HUES6 (cell line): ENCODE data around the gene SEH1L.

ENCODE experiments used
- H3K27ac ChIP-seq: 2 replicates; pipeline ENCODE4 v1.7.0; 2013; ENCODE audit warnings: low read depth, mild to moderate bottlenecking, low read length, inconsistent platforms
- H3K27me3 ChIP-seq: 2 replicates; pipeline ENCODE4 v1.6.1; 2013; ENCODE audit warnings: low read length; ENCODE audit not compliant: control insufficient read depth, insufficient read depth
- H3K36me3 ChIP-seq: 2 replicates; pipeline ENCODE4 v1.6.1; 2013; ENCODE audit warnings: low read length; ENCODE audit not compliant: control insufficient read depth, insufficient read depth
- H3K4me1 ChIP-seq: 2 replicates; pipeline ENCODE4 v1.6.1; 2013; ENCODE audit warnings: low read length; ENCODE audit not compliant: control insufficient read depth, insufficient read depth
- H3K4me3 ChIP-seq: 2 replicates; pipeline ENCODE4 v1.5.1; 2013; ENCODE audit warnings: low read depth, low read length
- H3K9ac ChIP-seq: one replicate; pipeline ENCODE4 v1.6.1; 2013; ENCODE audit warnings: mild to moderate bottlenecking, low read length
- H3K9me3 ChIP-seq: 2 replicates; pipeline ENCODE4 v1.6.1; 2013; ENCODE audit warnings: low read depth, low read length; ENCODE audit not compliant: control insufficient read depth, insufficient read depth

The SEH1L gene

GRCh38 chr18:13011719-13012118 is 63.9 kb downstream of the SEH1L start:
- Histone ChIP-seq H3K4me1 (no peaks in the 10 kb centered on the region), H3K27me3 (no peaks in the 10 kb centered on the region), H3K9ac (no peak overlapping the region), H3K36me3 (peaks cover 77% of the 10 kb centered on the region), H3K27ac (no peak overlapping the region), H3K4me3 (no peak overlapping the region), H3K9me3 (no peaks in the 10 kb centered on the region)

GRCh38 chr18:13014232-13014631 is 66.4 kb downstream of the SEH1L start:
- Histone ChIP-seq H3K27me3 (no peaks in the 10 kb centered on the region), H3K9ac (no peak overlapping the region), H3K27ac (no peak overlapping the region), H3K4me3 (no peak overlapping the region), H3K9me3 (no peaks in the 10 kb centered on the region), H3K36me3 (peaks cover 84% of the 10 kb centered on the region), H3K4me1 (no peaks in the 10 kb centered on the region)

DNA sequence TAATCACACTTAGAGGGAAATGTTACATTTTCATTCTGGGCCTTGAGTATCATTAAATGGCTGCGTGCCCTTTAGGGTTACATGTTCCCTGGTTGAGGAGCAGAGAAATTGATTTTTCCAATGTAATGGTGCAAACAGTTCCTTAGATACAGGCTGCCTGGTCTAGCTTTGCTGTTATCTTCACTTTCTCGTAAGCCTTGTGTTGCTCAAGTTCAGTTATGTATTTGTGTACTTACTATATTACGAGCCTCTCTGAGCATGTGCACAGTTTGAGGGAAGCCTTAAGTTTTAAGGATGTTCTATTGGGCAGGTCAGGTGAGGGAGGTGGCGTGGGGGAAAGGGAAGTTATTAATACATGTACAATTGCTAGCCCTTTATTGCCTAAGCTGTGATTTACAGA is 67.0 kb downstream of the SEH1L start:
- Histone ChIP-seq H3K27me3 (no peaks in the 10 kb centered on the region), H3K9me3 (no peaks in the 10 kb centered on the region), H3K4me3 (no peak overlapping the region), H3K9ac (no peak overlapping the region), H3K36me3 (peaks cover 84% of the 10 kb centered on the region), H3K27ac (no peak overlapping the region), H3K4me1 (no peaks in the 10 kb centered on the region)

- H3K9me3 ChIP-seq, result no peaks in the 10 kb centered on the region
Observed at GRCh38 chr18:13017247-13017875, 69.5 kb downstream of the SEH1L start.

GRCh38 chr18:13018374-13018773 is 70.6 kb downstream of the SEH1L start:
- Histone ChIP-seq H3K27ac (no peak overlapping the region), H3K9me3 (no peaks in the 10 kb centered on the region), H3K9ac (no peak overlapping the region), H3K27me3 (no peaks in the 10 kb centered on the region), H3K36me3 (peaks cover 80% of the 10 kb centered on the region), H3K4me3 (no peak overlapping the region), H3K4me1 (no peaks in the 10 kb centered on the region)

More at GRCh38 chr18:13017247-13017875, 69.5 kb downstream of the SEH1L start:
- H3K9ac ChIP-seq, result no peak overlapping the region
- no peaks in the 10 kb centered on the region for H3K27me3 ChIP-seq
- H3K4me1 ChIP-seq, result no peaks in the 10 kb centered on the region
- H3K27ac ChIP-seq, result no peak overlapping the region
- H3K36me3 ChIP-seq, result peaks cover 90% of the 10 kb centered on the region
- no peak overlapping the region for H3K4me3 ChIP-seq

GRCh38 chr18:13019301-13019700 is 71.5 kb downstream of the SEH1L start:
- no peaks in the 10 kb centered on the region for H3K9me3 ChIP-seq
- no peak overlapping the region for H3K9ac ChIP-seq
- peaks cover 76% of the 10 kb centered on the region for H3K36me3 ChIP-seq
- no peaks in the 10 kb centered on the region for H3K4me1 ChIP-seq
- no peak overlapping the region for H3K27ac ChIP-seq
- H3K27me3 ChIP-seq, result no peaks in the 10 kb centered on the region
- no peak overlapping the region for H3K4me3 ChIP-seq

DNA sequence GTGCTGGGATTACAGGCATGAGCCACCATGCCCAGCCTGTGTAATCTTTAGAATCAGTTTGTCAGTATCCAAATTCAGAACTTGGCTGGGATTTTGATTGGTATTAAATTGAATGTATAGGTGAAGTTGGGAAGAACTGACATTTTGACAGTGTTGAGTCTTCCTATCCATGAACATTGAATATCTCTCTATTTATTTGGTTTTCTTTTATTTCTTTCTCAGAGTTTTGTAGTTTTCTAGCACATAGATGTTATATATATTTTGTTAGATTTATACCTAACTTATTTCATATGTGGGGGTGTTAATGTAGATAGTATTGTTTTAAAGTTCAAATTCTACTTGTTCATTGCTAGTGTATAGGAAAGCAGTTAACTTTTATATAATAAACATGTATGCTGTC is 74.8 kb downstream of the SEH1L start:
- no peaks in the 10 kb centered on the region for H3K27me3 ChIP-seq
- H3K4me3 ChIP-seq, result no peak overlapping the region
- H3K9me3 ChIP-seq, result no peaks in the 10 kb centered on the region
- H3K27ac ChIP-seq, result no peak overlapping the region
- peaks cover 59% of the 10 kb centered on the region for H3K36me3 ChIP-seq
- H3K4me1 ChIP-seq, result no peaks in the 10 kb centered on the region
- H3K9ac ChIP-seq, result no peak overlapping the region

- H3K36me3 ChIP-seq, result peaks cover 56% of the 10 kb centered on the region
- no peaks in the 10 kb centered on the region for H3K4me1 ChIP-seq
- H3K27ac ChIP-seq, result no peak overlapping the region
- H3K27me3 ChIP-seq, result no peaks in the 10 kb centered on the region
- H3K4me3 ChIP-seq, result no peak overlapping the region
- H3K9ac ChIP-seq, result no peak overlapping the region
- H3K9me3 ChIP-seq, result no peaks in the 10 kb centered on the region
Observed at GRCh38 chr18:13025233-13025632, 77.4 kb downstream of the SEH1L start.

DNA sequence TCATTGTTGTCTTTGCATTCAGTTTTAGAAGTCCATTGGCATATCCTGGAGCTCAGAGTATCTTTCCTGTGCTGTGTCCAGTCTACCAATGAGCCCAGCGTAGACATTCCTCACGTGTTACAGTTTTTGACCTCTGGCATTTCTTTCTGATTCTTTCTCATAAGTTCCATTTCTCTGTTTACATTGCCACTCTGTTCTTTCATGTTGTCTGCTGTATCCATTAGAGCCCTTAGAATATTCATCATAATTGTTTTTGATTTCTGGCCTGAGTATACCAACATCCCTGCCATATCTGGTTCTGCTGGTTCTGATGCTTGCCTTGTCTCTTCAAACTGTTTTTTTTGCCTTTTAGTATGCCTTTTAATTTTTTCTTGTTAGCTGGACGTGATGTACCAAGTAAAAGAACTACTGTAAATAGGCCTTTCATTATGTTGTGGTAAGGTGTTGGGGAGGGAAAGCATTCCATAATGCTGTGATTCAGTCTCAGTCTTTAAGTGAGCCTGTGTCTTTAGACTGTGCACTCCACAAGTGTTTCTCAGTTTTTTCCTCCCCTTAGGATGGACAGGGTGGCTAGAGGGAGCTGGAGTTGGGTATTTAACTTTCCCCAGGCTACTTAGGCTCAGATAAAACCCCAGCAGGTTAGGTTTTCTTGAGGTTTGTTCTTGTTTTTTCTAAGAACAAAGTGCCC is 78.9 kb downstream of the SEH1L start:
- peaks cover 56% of the 10 kb centered on the region for H3K36me3 ChIP-seq
- H3K4me3 ChIP-seq, result no peak overlapping the region
- no peaks in the 10 kb centered on the region for H3K9me3 ChIP-seq
- H3K27me3 ChIP-seq, result no peaks in the 10 kb centered on the region
- no peak overlapping the region for H3K9ac ChIP-seq
- H3K27ac ChIP-seq, result no peak overlapping the region
- no peaks in the 10 kb centered on the region for H3K4me1 ChIP-seq

GRCh38 chr18:13028869-13029268 is 81.1 kb downstream of the SEH1L start:
- Histone ChIP-seq H3K4me1 (no peaks in the 10 kb centered on the region), H3K9ac (no peak overlapping the region), H3K27me3 (no peaks in the 10 kb centered on the region), H3K9me3 (no peaks in the 10 kb centered on the region), H3K36me3 (peaks cover 70% of the 10 kb centered on the region), H3K4me3 (no peak overlapping the region), H3K27ac (no peak overlapping the region)

- H3K36me3 ChIP-seq, result peaks cover 62% of the 10 kb centered on the region
- no peaks in the 10 kb centered on the region for H3K9me3 ChIP-seq
Observed at GRCh38 chr18:13032173-13032572, 84.4 kb downstream of the SEH1L start.

More at GRCh38 chr18:13032173-13032572, 84.4 kb downstream of the SEH1L start:
- no peak overlapping the region for H3K27ac ChIP-seq
- no peak overlapping the region for H3K4me3 ChIP-seq
- H3K27me3 ChIP-seq, result no peaks in the 10 kb centered on the region
- H3K4me1 ChIP-seq, result no peaks in the 10 kb centered on the region
- no peak overlapping the region for H3K9ac ChIP-seq
